Prostate gland (tissue), 2 donors: Measurements from ENCODE around the gene FIBCD1.

Experiments
- CTCF ChIP-seq, 4 experiments: fragments of 200-600 bp in 2 of 4; fragments of 450-650 bp in 2 of 4; sonication (generic) in 2 of 4; IDR thresholded peaks; 1 replicate in 3 of 4; 2 replicates in 1 of 4; pipeline ENCODE4 v1.5.1; 2016 to 2019; ENCODE audit warnings: antibody characterized with exemption in 4 of 4, mild to moderate bottlenecking in 2 of 4, moderate library complexity in 2 of 4
- POLR2A ChIP-seq: fragments of 450-650 bp; IDR thresholded peaks from one replicate; pipeline ENCODE4 v1.6.1; 2016; ENCODE audit warnings: antibody characterized with exemption, mild to moderate bottlenecking
- POLR2AphosphoS5 ChIP-seq: sonication (generic); formaldehyde crosslinking; IDR thresholded peaks from one replicate; pipeline ENCODE4 v1.6.1; 2017; ENCODE audit warnings: antibody characterized with exemption

GRCh38 chr9:130970855-130971254 lies 31.8 kb upstream of the FIBCD1 start:
- no peak for TF ChIP-seq POLR2AphosphoS5
- TF ChIP-seq CTCF (IDR thresholded peaks at IDR 0.05): no peak
- TF ChIP-seq POLR2A: no peak
